Measurements from ENCODE around the gene SIRT5.

- TF ChIP-seq POLR2AphosphoS5 (IDR thresholded peaks at IDR 0.05; ENCODE audit: low read depth, low read length) (no peak), FOXP2 (optimal IDR thresholded peaks at IDR 0.05; ENCODE audit: borderline replicate concordance, extremely low read depth, extremely low read length, insufficient read depth) (no peak), REST (IDR thresholded peaks at IDR 0.05; ENCODE audit: insufficient read depth in 1 of 2, low read depth in 2 of 2, low read length in 2 of 2) (no peak), TAF1 (IDR thresholded peaks at IDR 0.05; ENCODE audit: borderline replicate concordance, insufficient read depth, low read length) (no peak)
Measured at GRCh38 chr6:13593103-13593502, 18.7 kb downstream of the SIRT5 start.
